ENCODE data around the gene CTSO. TPM values are rescaled to one million over a fixed set of nuclear protein-coding genes. Genes with fewer than 3 reads are reported as not detected.

Gene CTSO
- total RNA-seq, 1 donor from 2014 or later = 28.1 TPM

- no peaks in the 10 kb centered on the region for H3K27me3 ChIP-seq (ENCODE audit: low read depth)
- no peak for ATAC-seq
- intact Hi-C loops (cut with DNase I) = no loop called here
- peaks cover 5% of the 10 kb centered on the region for H3K9me3 ChIP-seq
- H3K4me1 ChIP-seq = no peaks in the 10 kb centered on the region
- no peak for TF ChIP-seq CTCF (IDR thresholded peaks at IDR 0.05)
- DNase-seq = no peak
- H3K36me3 ChIP-seq = no peaks in the 10 kb centered on the region
- no peak overlapping the region for H3K4me3 ChIP-seq
- H3K27ac ChIP-seq = no peak overlapping the region
Observed at GRCh38 chr4:155879767-155880166, 73.9 kb downstream of the CTSO start.

- Histone ChIP-seq H3K4me3 (no peak overlapping the region), H3K27ac (no peak overlapping the region), H3K9me3 (peaks cover 8% of the 10 kb centered on the region), H3K36me3 (no peaks in the 10 kb centered on the region), H3K27me3 (ENCODE audit: low read depth) (no peaks in the 10 kb centered on the region), H3K4me1 (no peaks in the 10 kb centered on the region)
- intact Hi-C loops (cut with DNase I) = no loop called here
- no peak for TF ChIP-seq CTCF (IDR thresholded peaks at IDR 0.05)
- ATAC-seq = no peak
- DNase-seq = no peak
Observed at GRCh38 chr4:155878611-155879010, 75.1 kb downstream of the CTSO start.

- DNase-seq (no peak), ATAC-seq (no peak)
- TF ChIP-seq CTCF (IDR thresholded peaks at IDR 0.05) = no peak
- intact Hi-C loops (cut with DNase I) = no loop called here
- Histone ChIP-seq H3K4me3 (no peak overlapping the region), H3K4me1 (no peaks in the 10 kb centered on the region), H3K27ac (no peak overlapping the region), H3K9me3 (peaks cover 8% of the 10 kb centered on the region), H3K36me3 (no peaks in the 10 kb centered on the region), H3K27me3 (ENCODE audit: low read depth) (no peaks in the 10 kb centered on the region)
Observed at GRCh38 chr4:155877971-155878370, 75.7 kb downstream of the CTSO start.

- intact Hi-C loops (cut with DNase I) = no loop called here
Observed at GRCh38 chr4:155875878-155876277, 77.8 kb downstream of the CTSO start.

More at GRCh38 chr4:155875878-155876277, 77.8 kb downstream of the CTSO start:
- Histone ChIP-seq H3K4me1 (no peaks in the 10 kb centered on the region), H3K27ac (no peak overlapping the region), H3K9me3 (peaks cover 8% of the 10 kb centered on the region), H3K36me3 (no peaks in the 10 kb centered on the region), H3K4me3 (no peak overlapping the region), H3K27me3 (ENCODE audit: low read depth) (no peaks in the 10 kb centered on the region)
- TF ChIP-seq CTCF (IDR thresholded peaks at IDR 0.05) = no peak
- no peak for ATAC-seq
- no peak for DNase-seq

Other genes with a start within 250 kb of the CTSO start
- 18.1 TPM for gene GUCY1B1, start 194.8 kb downstream of the CTSO start, total RNA-seq
- not detected for gene ASIC5, start 87.6 kb downstream of the CTSO start, total RNA-seq
- gene TDO2, start 50.2 kb downstream of the CTSO start, total RNA-seq = 1.4 TPM

All from lower lobe of right lung (tissue), 2 donors.